ENCODE results near the gene RABL2B. TPM values are rescaled to one million over a fixed set of nuclear protein-coding genes. Genes with fewer than 3 reads are reported as not detected.

The RABL2B gene
- total RNA-seq, 2 experiments from 2014 or later, result 22.0 to 23.3 TPM

Other genes starting within 250 kb of the RABL2B start
- 10 to 100 TPM; 10.6 to 12.0 TPM for gene KLHDC7B, start 237.7 kb downstream of the RABL2B start, total RNA-seq
- not detected for gene SYCE3, start 220.7 kb downstream of the RABL2B start, total RNA-seq
- 10 to 100 TPM; 77.4 to 80.9 TPM for gene CPT1B, start 205.2 kb downstream of the RABL2B start, total RNA-seq
- 100 to 1,000 TPM in 1 of 2 experiments, 10 to 100 TPM in 1; 98.9 to 101 TPM for gene CHKB, start 200.8 kb downstream of the RABL2B start, total RNA-seq
- under 1 TPM; 0.29 to 0.31 TPM for gene MAPK8IP2, start 182.8 kb downstream of the RABL2B start, total RNA-seq
- gene ARSA, start 155.5 kb downstream of the RABL2B start, total RNA-seq, result 10 to 100 TPM; 28.8 to 35.1 TPM
- under 1 TPM in 1 of 2 experiments, not detected in 1; 0.05 TPM for gene SHANK3, start 110.8 kb downstream of the RABL2B start, total RNA-seq
- not detected for gene ACR, start 45.4 kb downstream of the RABL2B start, total RNA-seq